GM06990 (cell line): Measurements from ENCODE around the gene C2.

Experiments used
- DNase-seq: peaks from one replicate; pipeline ENCODE4 v3.0.0-alpha.2; 2011; ENCODE audit not compliant: insufficient read length; ENCODE audit errors: extremely low read depth
- H3K27me3 ChIP-seq: replicated peaks from 2 replicates; pipeline ENCODE4 v1.6.0; 2011; ENCODE audit warnings: low read length; ENCODE audit not compliant: control insufficient read depth, insufficient read depth
- H3K36me3 ChIP-seq: 2 replicates; pipeline ENCODE4 v1.5.1; 2011; ENCODE audit warnings: low read length; ENCODE audit not compliant: control insufficient read depth, insufficient read depth
- H3K4me3 ChIP-seq: replicated peaks from 2 replicates; pipeline ENCODE4 v1.5.1; 2011; ENCODE audit warnings: low read depth, mild to moderate bottlenecking, control low read depth, low read length
- TF ChIP-seq, protein P1 (sequence below): IDR thresholded peaks from 2 replicates; pipeline ENCODE4 v1.5.1; 2011; ENCODE audit warnings: low read length, control low read depth, mild to moderate bottlenecking, inconsistent platforms; ENCODE audit not compliant: insufficient read depth, poor library complexity, severe bottlenecking

The C2 gene

DNA sequence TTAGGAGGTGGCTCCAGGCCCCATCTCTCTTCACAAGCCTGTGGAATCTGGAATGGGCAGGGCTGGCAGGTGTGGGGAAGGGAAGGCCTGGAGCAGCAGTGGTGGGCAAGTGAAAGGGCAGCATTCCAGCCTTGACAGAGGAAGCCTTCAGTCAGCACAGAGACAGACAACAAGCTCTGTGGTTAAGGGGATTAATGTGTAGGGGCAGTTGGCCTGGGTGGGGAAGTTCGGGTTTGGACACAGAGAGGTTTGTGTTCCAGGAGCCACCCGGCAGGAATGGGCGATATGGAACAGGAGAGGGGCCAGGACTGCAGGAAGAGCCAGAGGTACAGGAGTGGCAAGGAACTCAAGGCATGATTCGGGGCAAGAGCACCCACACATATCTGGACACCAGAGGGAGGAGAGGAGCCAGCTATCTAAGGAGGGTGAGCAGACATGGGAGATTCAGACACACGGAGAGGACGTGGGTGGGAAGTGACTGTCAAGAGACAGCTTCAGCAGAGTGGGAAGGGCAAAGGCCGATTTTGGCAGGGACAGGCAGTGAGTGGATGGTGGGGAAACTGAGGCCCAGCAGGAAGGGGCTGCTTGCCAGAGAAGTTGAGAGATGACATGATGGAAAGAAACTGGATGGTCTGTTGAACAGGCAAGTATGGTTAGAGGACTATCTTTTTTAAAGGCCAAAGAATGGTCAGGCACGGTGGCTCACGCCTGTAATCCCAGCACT, 46.2 kb upstream of the C2 start:
- TF ChIP-seq, protein P1, sequence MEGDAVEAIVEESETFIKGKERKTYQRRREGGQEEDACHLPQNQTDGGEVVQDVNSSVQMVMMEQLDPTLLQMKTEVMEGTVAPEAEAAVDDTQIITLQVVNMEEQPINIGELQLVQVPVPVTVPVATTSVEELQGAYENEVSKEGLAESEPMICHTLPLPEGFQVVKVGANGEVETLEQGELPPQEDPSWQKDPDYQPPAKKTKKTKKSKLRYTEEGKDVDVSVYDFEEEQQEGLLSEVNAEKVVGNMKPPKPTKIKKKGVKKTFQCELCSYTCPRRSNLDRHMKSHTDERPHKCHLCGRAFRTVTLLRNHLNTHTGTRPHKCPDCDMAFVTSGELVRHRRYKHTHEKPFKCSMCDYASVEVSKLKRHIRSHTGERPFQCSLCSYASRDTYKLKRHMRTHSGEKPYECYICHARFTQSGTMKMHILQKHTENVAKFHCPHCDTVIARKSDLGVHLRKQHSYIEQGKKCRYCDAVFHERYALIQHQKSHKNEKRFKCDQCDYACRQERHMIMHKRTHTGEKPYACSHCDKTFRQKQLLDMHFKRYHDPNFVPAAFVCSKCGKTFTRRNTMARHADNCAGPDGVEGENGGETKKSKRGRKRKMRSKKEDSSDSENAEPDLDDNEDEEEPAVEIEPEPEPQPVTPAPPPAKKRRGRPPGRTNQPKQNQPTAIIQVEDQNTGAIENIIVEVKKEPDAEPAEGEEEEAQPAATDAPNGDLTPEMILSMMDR: no peak
- H3K27me3 ChIP-seq: no peaks in the 10 kb centered on the region
- peaks cover 33% of the 10 kb centered on the region for H3K36me3 ChIP-seq
- DNase-seq: no peak
- H3K4me3 ChIP-seq: no peak overlapping the region

DNA sequence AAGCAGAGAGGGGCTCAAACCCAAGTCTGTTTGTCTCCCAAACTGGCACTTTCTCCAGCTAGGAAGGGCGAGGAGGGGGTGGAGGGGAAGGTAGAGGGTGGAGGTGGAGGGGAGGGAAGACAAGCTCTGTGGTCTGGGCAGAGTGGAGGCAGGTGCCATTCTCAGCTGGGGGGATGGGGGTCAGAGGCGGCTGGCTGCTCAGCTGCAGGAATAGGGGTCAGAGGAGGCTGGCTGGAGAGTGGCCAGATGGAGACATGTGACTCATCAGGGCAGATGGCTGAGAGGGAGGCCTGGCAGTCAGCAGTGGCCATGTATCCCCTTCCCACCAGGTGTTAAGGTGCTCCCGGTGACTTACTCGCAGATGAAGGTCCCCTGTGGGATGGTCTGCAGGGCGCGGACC, 45.2 kb upstream of the C2 start:
- H3K4me3 ChIP-seq: no peak overlapping the region
- H3K36me3 ChIP-seq: peaks cover 39% of the 10 kb centered on the region
- no peak for DNase-seq
- TF ChIP-seq, protein P1: no peak
- H3K27me3 ChIP-seq: no peaks in the 10 kb centered on the region

DNA sequence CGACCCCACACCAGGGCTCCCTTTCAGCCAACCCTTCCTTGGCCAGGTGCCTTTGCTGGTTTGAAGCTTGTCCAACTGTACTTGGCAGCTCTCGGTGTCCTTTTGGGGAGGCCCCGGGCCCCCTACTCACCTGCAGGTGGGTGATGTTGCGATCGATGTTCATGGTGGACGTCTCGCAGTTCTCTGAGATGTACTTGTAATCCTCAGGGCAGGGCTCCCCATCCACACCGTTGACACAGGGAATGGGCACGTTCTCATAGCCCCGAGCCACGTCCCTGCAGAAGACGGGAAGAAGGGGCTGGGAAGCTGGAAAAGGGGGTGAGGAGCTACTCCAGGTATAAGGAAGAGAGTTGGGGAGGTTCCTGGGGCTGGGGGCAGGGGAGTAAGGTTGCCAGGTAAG, 43.8 kb upstream of the C2 start:
- H3K27me3 ChIP-seq: no peaks in the 10 kb centered on the region
- TF ChIP-seq, protein P1: no peak
- peaks cover 52% of the 10 kb centered on the region for H3K36me3 ChIP-seq
- H3K4me3 ChIP-seq: no peak overlapping the region
- no peak for DNase-seq

DNA sequence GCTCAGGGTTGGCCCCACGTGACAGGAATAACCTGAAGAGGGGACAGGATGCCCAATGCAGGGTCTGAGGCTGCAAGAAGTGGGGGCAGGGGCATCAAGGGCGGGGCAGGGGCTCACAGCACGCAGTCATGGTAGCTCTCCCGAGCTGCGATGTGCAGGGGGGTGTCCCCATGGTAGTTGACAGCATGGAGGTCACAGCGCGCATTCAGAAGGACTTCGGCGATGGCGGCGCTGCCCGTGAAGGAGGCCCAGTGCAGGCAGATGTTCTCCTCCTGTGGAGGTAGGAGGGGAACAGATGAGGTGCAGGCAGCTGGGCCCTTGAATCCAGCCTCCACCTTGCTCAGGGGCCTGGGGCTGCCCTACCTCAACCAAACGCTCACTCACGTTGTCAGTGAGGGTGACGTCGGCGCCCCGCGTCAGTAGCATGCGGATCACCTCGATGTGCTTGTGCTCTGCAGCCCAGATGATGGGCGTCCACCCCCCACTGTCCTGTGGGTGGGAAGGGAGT, 42.9 kb upstream of the C2 start:
- DNase-seq: no peak
- Histone ChIP-seq H3K27me3 (no peaks in the 10 kb centered on the region), H3K36me3 (peaks cover 54% of the 10 kb centered on the region), H3K4me3 (no peak overlapping the region)
- TF ChIP-seq, protein P1: no peak

DNA sequence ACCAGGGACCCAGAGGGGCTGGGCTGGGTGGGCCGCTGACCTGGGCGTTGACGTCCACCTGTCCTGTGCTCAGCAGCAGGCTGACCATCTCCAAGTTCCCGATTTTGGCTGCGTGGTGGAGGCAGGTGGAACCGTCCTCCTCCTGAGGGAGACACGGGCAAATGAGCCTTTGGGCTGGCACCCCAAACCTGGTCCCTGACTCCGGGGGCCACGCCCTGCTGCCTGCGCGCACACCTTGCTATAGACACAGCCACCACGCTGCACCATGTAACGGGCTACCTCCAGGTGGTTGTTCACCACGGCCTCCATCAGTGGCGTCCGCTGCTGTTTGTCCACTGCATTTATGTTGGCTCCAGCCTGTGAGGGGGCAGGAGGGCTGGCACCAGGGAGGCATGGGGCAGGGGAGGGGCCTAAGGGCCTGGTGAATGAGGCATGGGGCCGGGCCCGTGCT, 41.0 kb upstream of the C2 start:
- H3K27me3 ChIP-seq: no peaks in the 10 kb centered on the region
- DNase-seq: no peak
- peaks cover 45% of the 10 kb centered on the region for H3K36me3 ChIP-seq
- TF ChIP-seq, protein P1: no peak
- H3K4me3 ChIP-seq: no peak overlapping the region
